A673 (cell line): ENCODE data around the gene RFT1.

Experiments used
- EZH2 ChIP-seq: fragments of 200-600 bp; sonication (generic); IDR thresholded peaks from 2 replicates; pipeline ENCODE4 v1.6.1; 2017; ENCODE audit warnings: borderline replicate concordance, low read depth, mild to moderate bottlenecking, mixed read lengths, antibody characterized with exemption, low read length; ENCODE audit not compliant: poor library complexity, severe bottlenecking
- TF ChIP-seq, protein P1 (sequence below): fragments of 300-800, 200-600 bp; sonication (generic); conservative IDR thresholded peaks from 2 replicates; pipeline ENCODE4 v1.5.1; 2017; ENCODE audit warnings: low read depth, mild to moderate bottlenecking, antibody characterized with exemption, low read length, moderate library complexity, mixed read lengths

DNA sequence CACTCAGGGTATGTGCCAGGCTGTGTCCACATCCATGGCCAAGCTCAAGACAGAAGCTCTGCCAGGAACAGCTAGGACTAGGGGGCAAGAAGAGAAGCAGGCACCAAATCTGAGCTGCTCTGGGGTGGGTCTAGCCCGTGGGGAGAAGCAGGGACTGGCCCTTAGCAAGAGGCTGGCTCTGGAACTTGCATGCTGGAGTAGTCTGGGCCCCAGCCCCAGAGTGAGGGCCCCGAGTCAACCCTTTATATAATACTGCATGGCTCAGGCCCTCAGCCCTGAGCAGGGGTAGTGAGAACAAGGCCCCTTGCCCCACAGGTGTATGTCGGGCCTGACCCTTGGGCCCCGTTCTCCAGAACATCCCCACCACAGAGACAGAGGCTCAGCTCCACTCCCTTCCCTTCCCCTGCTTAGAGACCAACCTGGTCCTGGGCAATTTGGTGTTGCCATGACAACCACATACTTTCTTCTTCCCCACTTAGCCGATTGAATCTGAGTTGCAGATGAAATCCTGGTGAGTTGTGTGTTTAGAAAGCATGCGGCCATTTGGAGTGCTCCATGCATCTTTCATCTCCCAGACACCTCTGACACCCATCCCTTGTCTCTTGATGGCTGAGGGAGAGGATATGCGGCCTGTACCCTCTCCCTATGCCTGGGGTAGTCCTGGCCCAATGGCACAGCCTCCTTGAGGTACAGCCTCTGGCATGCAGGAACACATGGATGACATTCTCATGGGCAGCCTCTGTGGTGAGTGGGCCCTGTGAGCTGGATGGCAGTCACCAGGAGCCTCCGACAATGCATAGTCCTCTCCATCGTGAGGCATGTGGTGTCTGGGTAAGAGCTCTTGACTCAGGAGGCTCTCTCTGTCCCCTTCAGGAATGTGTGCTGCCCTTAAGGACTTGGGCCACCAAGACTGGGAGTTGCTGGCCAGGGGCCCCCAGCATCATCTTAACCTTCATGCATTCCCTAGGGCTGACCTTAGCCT is 55.2 kb downstream of the RFT1 start:
- TF ChIP-seq, protein P1, sequence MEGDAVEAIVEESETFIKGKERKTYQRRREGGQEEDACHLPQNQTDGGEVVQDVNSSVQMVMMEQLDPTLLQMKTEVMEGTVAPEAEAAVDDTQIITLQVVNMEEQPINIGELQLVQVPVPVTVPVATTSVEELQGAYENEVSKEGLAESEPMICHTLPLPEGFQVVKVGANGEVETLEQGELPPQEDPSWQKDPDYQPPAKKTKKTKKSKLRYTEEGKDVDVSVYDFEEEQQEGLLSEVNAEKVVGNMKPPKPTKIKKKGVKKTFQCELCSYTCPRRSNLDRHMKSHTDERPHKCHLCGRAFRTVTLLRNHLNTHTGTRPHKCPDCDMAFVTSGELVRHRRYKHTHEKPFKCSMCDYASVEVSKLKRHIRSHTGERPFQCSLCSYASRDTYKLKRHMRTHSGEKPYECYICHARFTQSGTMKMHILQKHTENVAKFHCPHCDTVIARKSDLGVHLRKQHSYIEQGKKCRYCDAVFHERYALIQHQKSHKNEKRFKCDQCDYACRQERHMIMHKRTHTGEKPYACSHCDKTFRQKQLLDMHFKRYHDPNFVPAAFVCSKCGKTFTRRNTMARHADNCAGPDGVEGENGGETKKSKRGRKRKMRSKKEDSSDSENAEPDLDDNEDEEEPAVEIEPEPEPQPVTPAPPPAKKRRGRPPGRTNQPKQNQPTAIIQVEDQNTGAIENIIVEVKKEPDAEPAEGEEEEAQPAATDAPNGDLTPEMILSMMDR, result no peak
- no peak for TF ChIP-seq EZH2
